HepG2 (cell line): Measurements from ENCODE around the gene MPV17L2. TPM values are rescaled to one million over a fixed set of nuclear protein-coding genes. Genes with fewer than 3 reads are reported as not detected.

ENCODE experiments used
- ARID2 ChIP-seq: sonication (generic); formaldehyde crosslinking; IDR thresholded peaks from 2 replicates; pipeline ENCODE4 v1.8.1; 2022; ENCODE audit warnings: mild to moderate bottlenecking, missing genetic modification reagents, borderline replicate concordance
- ATAD3A ChIP-seq: sonication (generic); formaldehyde crosslinking; IDR thresholded peaks from 2 replicates; pipeline ENCODE4 v1.4.0; 2020; ENCODE audit warnings: missing genetic modification reagents
- GABPA ChIP-seq, 2 experiments: IDR thresholded peaks; 2 replicates each; pipeline ENCODE4 v1.6.1; 2011 to 2016; ENCODE audit warnings: low read depth in 2 of 2, low read length in 1 of 2, missing biosample characterization in 1 of 2, missing genetic modification characterization in 1 of 2
- HDAC2 ChIP-seq: sonication (generic); formaldehyde crosslinking; IDR thresholded peaks from 2 replicates; pipeline ENCODE4 v1.4.0; 2020; ENCODE audit warnings: missing genetic modification reagents
- ISX ChIP-seq: sonication (generic); formaldehyde crosslinking; conservative IDR thresholded peaks from 2 replicates; pipeline ENCODE4 v1.5.0; 2020; ENCODE audit warnings: missing genetic modification reagents
- KDM4B ChIP-seq: sonication (generic); formaldehyde crosslinking; IDR thresholded peaks from 2 replicates; pipeline ENCODE4 v1.4.0; 2020; ENCODE audit warnings: missing genetic modification reagents
- MEIS2 ChIP-seq: sonication (generic); formaldehyde crosslinking; IDR thresholded peaks from 2 replicates; pipeline ENCODE4 v1.9.0; 2021; ENCODE audit warnings: mild to moderate bottlenecking, missing genetic modification reagents
- NAIF1 ChIP-seq: sonication (generic); formaldehyde crosslinking; IDR thresholded peaks from 2 replicates; pipeline ENCODE4 v1.5.0; 2020; ENCODE audit warnings: mild to moderate bottlenecking, missing genetic modification reagents, borderline replicate concordance
- NCOA5 ChIP-seq: sonication (generic); formaldehyde crosslinking; IDR thresholded peaks from 2 replicates; pipeline ENCODE4 v1.4.0; 2020; ENCODE audit warnings: missing genetic modification reagents
- NR2F6 ChIP-seq, 2 experiments: IDR thresholded peaks; 2 replicates each; pipeline ENCODE4 v1.6.1; 2016; ENCODE audit warnings: antibody characterized with exemption in 1 of 2, mild to moderate bottlenecking in 1 of 2
- SALL1 ChIP-seq: sonication (generic); formaldehyde crosslinking; IDR thresholded peaks from 2 replicates; pipeline ENCODE4 v1.8.0; 2022; ENCODE audit warnings: mild to moderate bottlenecking, missing genetic modification reagents
- XBP1 ChIP-seq: sonication (generic); formaldehyde crosslinking; IDR thresholded peaks from 2 replicates; pipeline ENCODE4 v1.5.0; 2020; ENCODE audit warnings: missing genetic modification reagents
- ZKSCAN5 ChIP-seq: sonication (generic); formaldehyde crosslinking; IDR thresholded peaks from 2 replicates; pipeline ENCODE4 v1.5.1; 2020; ENCODE audit warnings: mild to moderate bottlenecking, missing genetic modification reagents
- ZNF138 ChIP-seq: sonication (generic); formaldehyde crosslinking; IDR thresholded peaks from 2 replicates; pipeline ENCODE4 v1.5.0; 2020; ENCODE audit warnings: mild to moderate bottlenecking, low read depth, missing genetic modification reagents
- ZNF30 ChIP-seq: sonication (generic); formaldehyde crosslinking; IDR thresholded peaks from 2 replicates; pipeline ENCODE4 v1.5.0; 2020; ENCODE audit warnings: mild to moderate bottlenecking, missing genetic modification reagents
- ZNF367 ChIP-seq: sonication (generic); formaldehyde crosslinking; IDR thresholded peaks from 2 replicates; pipeline ENCODE4 v1.4.0; 2020; ENCODE audit warnings: missing genetic modification reagents, borderline replicate concordance
- ZNF616 ChIP-seq: sonication (generic); formaldehyde crosslinking; IDR thresholded peaks from 2 replicates; pipeline ENCODE4 v1.5.0; 2020; ENCODE audit warnings: low read depth, mild to moderate bottlenecking, missing genetic modification reagents
- polyA plus RNA-seq, 8 experiments: library from polyadenylated mRNA; depleted of rRNA in 3 of 8; stranded (reverse) in 7 of 8; unstranded in 1 of 8; fragments of >200 nt; fragmentation: Illumina TruSeq in 4 of 8; extraction: Trizol in 4 of 8; gene quantifications; 2 replicates each; pipeline versions ENCODE4 v1.2.1 to v1.2.3, GENCODE V29; 2011 to 2016; ENCODE audit warnings: low read depth in 4 of 8, missing spikeins in 1 of 8, mixed read lengths in 1 of 8; ENCODE audit not compliant: insufficient read depth in 1 of 8
- total RNA-seq, 5 experiments: library from RNA; depleted of rRNA; stranded (reverse); fragments of >200 nt; fragmentation: Illumina TruSeq; extraction: Trizol; gene quantifications; 2 replicates each; pipeline ENCODE4 v1.2.3, GENCODE V29; 2016; ENCODE audit warnings: low read depth in 1 of 5
- TF ChIP-seq, protein P1 (sequence below): sonication (generic); formaldehyde crosslinking; IDR thresholded peaks from 2 replicates; pipeline ENCODE4 v1.8.1; 2023; ENCODE audit warnings: mild to moderate bottlenecking, moderate library complexity, missing genetic modification reagents
- TF ChIP-seq, protein P2 (sequence below): sonication (generic); formaldehyde crosslinking; IDR thresholded peaks from 2 replicates; pipeline ENCODE4 v1.4.0; 2020; ENCODE audit warnings: missing genetic modification reagents, borderline replicate concordance
- TF ChIP-seq, protein P3 (sequence below): sonication (generic); formaldehyde crosslinking; IDR thresholded peaks from 2 replicates; pipeline ENCODE4 v1.5.1; 2020; ENCODE audit warnings: missing genetic modification reagents, mild to moderate bottlenecking, borderline replicate concordance
- TF ChIP-seq, protein P4 (sequence below): sonication (generic); formaldehyde crosslinking; IDR thresholded peaks from 2 replicates; pipeline ENCODE4 v1.4.0; 2020; ENCODE audit warnings: missing genetic modification reagents
- TF ChIP-seq, protein P5 (sequence below): sonication (generic); formaldehyde crosslinking; IDR thresholded peaks from 2 replicates; pipeline ENCODE4 v1.5.0; 2020; ENCODE audit warnings: mild to moderate bottlenecking, low read depth, missing genetic modification reagents, borderline replicate concordance

MPV17L2 gene
- total and polyA plus RNA-seq, 2 of the 13 experiments (the other 11 are each of a cell fraction or from before 2014, with no cell fraction given): 13.6 to 16.7 TPM

DNA sequence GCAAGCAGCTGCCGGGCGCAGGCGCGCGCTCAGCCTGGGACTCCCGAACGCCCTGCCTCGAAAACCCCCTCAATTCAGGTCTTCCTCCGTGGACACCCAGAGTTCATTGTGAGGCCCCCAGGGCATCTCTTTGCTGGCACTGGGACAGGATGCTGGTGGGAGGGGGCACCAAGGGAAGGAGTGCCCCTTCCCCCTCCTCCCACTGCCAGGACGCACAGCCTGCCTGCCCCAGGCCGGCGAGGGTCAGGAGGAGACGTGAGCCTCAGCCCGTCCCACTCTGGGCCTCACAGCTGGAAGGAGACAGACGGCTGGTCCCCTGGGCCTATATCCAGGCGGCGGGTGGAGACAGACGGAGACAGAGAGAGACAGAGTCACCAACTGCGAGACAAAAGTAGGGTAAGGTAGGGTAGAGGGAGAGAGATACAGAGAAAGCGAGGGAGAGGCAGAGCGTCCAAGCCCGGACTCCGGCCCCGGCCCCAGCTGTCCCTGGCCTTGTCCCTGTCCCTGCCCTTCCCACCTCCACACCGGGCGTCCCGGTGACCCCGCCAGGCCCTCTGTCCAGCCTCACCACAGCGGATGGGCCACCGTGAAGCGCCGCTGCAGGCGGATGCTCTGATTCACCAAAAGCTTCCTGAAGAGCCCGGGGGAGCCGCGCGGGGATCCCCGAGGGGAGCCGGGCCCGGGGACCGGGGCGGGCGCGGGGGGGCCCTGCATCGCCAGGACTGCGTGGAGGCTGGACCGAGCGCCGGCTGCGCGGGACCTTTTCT lies 32.9 kb downstream of the MPV17L2 start, which contains the start of gene PDE4C (continued):
- TF ChIP-seq ZNF30: no peak
- TF ChIP-seq SALL1 (CRISPR knock-in tag): no peak; the same call in 1 of the 2 replicates
- TF ChIP-seq MEIS2 (CRISPR knock-in tag): peak; percentile 35; the same call in 1 of the 2 replicates
- TF ChIP-seq ARID2 (CRISPR knock-in tag): no peak
- TF ChIP-seq, protein P1, sequence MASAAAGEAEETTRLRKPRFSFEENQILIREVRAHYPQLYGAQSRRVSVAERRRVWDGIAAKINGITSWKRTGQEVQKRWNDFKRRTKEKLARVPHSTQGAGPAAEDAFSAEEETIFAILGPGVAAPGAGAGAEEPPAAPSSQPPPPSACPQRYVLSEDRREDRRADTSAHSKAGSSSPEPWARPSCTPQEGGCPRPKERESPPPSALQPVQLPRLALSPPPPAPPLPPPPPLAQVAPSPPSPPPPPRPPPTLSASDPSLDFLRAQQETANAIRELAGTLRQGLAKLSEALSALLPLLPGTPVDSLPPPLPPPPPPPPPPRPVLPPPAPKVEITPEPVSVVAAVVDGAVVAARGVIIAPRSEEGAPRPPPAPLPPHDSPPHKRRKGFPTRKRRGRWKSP (CRISPR knock-in tag): no peak
- TF ChIP-seq NAIF1 (CRISPR knock-in tag): no peak
- no peak for TF ChIP-seq XBP1 (CRISPR knock-in tag)
- TF ChIP-seq, protein P2, sequence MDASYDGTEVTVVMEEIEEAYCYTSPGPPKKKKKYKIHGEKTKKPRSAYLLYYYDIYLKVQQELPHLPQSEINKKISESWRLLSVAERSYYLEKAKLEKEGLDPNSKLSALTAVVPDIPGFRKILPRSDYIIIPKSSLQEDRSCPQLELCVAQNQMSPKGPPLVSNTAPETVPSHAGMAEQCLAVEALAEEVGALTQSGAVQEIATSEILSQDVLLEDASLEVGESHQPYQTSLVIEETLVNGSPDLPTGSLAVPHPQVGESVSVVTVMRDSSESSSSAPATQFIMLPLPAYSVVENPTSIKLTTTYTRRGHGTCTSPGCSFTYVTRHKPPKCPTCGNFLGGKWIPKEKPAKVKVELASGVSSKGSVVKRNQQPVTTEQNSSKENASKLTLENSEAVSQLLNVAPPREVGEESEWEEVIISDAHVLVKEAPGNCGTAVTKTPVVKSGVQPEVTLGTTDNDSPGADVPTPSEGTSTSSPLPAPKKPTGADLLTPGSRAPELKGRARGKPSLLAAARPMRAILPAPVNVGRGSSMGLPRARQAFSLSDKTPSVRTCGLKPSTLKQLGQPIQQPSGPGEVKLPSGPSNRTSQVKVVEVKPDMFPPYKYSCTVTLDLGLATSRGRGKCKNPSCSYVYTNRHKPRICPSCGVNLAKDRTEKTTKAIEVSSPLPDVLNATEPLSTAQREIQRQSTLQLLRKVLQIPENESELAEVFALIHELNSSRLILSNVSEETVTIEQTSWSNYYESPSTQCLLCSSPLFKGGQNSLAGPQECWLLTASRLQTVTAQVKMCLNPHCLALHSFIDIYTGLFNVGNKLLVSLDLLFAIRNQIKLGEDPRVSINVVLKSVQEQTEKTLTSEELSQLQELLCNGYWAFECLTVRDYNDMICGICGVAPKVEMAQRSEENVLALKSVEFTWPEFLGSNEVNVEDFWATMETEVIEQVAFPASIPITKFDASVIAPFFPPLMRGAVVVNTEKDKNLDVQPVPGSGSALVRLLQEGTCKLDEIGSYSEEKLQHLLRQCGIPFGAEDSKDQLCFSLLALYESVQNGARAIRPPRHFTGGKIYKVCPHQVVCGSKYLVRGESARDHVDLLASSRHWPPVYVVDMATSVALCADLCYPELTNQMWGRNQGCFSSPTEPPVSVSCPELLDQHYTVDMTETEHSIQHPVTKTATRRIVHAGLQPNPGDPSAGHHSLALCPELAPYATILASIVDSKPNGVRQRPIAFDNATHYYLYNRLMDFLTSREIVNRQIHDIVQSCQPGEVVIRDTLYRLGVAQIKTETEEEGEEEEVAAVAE (CRISPR knock-in tag): no peak
- TF ChIP-seq ATAD3A (CRISPR knock-in tag): no peak
- TF ChIP-seq, protein P3, sequence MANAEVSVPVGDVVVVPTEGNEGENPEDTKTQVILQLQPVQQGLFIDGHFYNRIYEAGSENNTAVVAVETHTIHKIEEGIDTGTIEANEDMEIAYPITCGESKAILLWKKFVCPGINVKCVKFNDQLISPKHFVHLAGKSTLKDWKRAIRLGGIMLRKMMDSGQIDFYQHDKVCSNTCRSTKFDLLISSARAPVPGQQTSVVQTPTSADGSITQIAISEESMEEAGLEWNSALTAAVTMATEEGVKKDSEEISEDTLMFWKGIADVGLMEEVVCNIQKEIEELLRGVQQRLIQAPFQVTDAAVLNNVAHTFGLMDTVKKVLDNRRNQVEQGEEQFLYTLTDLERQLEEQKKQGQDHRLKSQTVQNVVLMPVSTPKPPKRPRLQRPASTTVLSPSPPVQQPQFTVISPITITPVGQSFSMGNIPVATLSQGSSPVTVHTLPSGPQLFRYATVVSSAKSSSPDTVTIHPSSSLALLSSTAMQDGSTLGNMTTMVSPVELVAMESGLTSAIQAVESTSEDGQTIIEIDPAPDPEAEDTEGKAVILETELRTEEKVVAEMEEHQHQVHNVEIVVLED: no peak
- TF ChIP-seq KDM4B (CRISPR knock-in tag): no peak
- TF ChIP-seq GABPA (IDR thresholded peaks at IDR 0.05; ENCODE audit: low read depth, low read length): no peak
- no peak for TF ChIP-seq GABPA (CRISPR knock-in tag; IDR thresholded peaks at IDR 0.05; ENCODE audit: low read depth)
- TF ChIP-seq ZNF616 (CRISPR knock-in tag): no peak
- TF ChIP-seq ZNF138 (CRISPR knock-in tag): no peak
- TF ChIP-seq, protein P4, sequence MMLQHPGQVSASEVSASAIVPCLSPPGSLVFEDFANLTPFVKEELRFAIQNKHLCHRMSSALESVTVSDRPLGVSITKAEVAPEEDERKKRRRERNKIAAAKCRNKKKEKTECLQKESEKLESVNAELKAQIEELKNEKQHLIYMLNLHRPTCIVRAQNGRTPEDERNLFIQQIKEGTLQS (CRISPR knock-in tag): no peak
- TF ChIP-seq ZKSCAN5 (CRISPR knock-in tag): no peak
- no peak for TF ChIP-seq ISX (CRISPR knock-in tag)
- TF ChIP-seq HDAC2 (CRISPR knock-in tag): no peak
- TF ChIP-seq, protein P5, sequence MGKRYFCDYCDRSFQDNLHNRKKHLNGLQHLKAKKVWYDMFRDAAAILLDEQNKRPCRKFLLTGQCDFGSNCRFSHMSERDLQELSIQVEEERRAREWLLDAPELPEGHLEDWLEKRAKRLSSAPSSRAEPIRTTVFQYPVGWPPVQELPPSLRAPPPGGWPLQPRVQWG (CRISPR knock-in tag): no peak
- no peak for TF ChIP-seq ZNF367 (CRISPR knock-in tag)
- TF ChIP-seq NCOA5 (CRISPR knock-in tag): no peak
- TF ChIP-seq NR2F6 (IDR thresholded peaks at IDR 0.05): peak; percentile 32; the same call in 1 of the 2 replicates
- peak; percentile 55; the same call in 1 of the 2 replicates for TF ChIP-seq NR2F6 (CRISPR knock-in tag; IDR thresholded peaks at IDR 0.05)
